Smooth muscle cell (in vitro differentiated cells): ENCODE results near the gene C2. TPM values are rescaled to one million over a fixed set of nuclear protein-coding genes. Genes with fewer than 3 reads are reported as not detected.

Experiments used
- DNase-seq: peaks from one replicate; lab custom pipeline; 2025; ENCODE audit not compliant: unreplicated experiment; lab: John Stamatoyannopoulos, UW
- H2AFZ ChIP-seq: fragments of 200-600 bp; sonication (generic); 2 replicates; pipeline ENCODE4 v1.6.0; 2016; ENCODE audit warnings: antibody characterized with exemption, low read depth, mild to moderate bottlenecking
- H3F3A ChIP-seq: fragments of 200-600 bp; sonication (generic); 2 replicates; pipeline ENCODE4 v1.6.0; 2017; ENCODE audit warnings: antibody characterized with exemption, low read depth
- H3K27ac ChIP-seq: fragments of 200-600 bp; sonication (generic); 2 replicates; pipeline ENCODE4 v1.5.1; 2016; ENCODE audit warnings: low read depth, mild to moderate bottlenecking
- H3K27me3 ChIP-seq: fragments of 200-600 bp; sonication (generic); 2 replicates; pipeline ENCODE4 v1.6.1; 2016; ENCODE audit warnings: low read depth, mild to moderate bottlenecking
- H3K36me3 ChIP-seq: fragments of 200-600 bp; sonication (generic); 2 replicates; pipeline ENCODE4 v1.5.1; 2016; ENCODE audit warnings: low read depth
- H3K4me1 ChIP-seq: fragments of 200-600 bp; sonication (generic); 2 replicates; pipeline ENCODE4 v1.5.1; 2016; ENCODE audit warnings: low read depth
- H3K4me2 ChIP-seq: fragments of 200-600 bp; sonication (generic); 2 replicates; pipeline ENCODE4 v1.6.0; 2016; ENCODE audit warnings: mild to moderate bottlenecking
- H3K4me3 ChIP-seq: fragments of 200-600 bp; sonication (generic); 2 replicates; pipeline ENCODE4 v1.5.1; 2016; ENCODE audit warnings: mild to moderate bottlenecking
- H3K79me2 ChIP-seq: fragments of 200-600 bp; sonication (generic); 2 replicates; pipeline ENCODE4 v1.6.0; 2016; ENCODE audit warnings: low read depth, mild to moderate bottlenecking
- H3K9ac ChIP-seq: fragments of 200-600 bp; sonication (generic); 2 replicates; pipeline ENCODE4 v1.6.0; 2016; ENCODE audit warnings: low read depth
- H3K9me3 ChIP-seq: fragments of 200-600 bp; sonication (generic); replicated peaks from 2 replicates; pipeline ENCODE4 v1.5.1; 2016; ENCODE audit warnings: low read depth
- H4K20me1 ChIP-seq: fragments of 200-600 bp; sonication (generic); 2 replicates; pipeline ENCODE4 v1.6.0; 2016; ENCODE audit warnings: low read depth
- CTCF ChIP-seq: fragments of 200-600 bp; sonication (generic); IDR thresholded peaks from 2 replicates; pipeline ENCODE4 v1.5.1; 2017; ENCODE audit warnings: borderline replicate concordance, mild to moderate bottlenecking, antibody characterized with exemption; ENCODE audit not compliant: insufficient read depth, poor library complexity, severe bottlenecking
- WGBS: methylation state at CpG from one replicate; pipeline ENCODE4 v1.1.7; 2016; ENCODE audit warnings: low lambda C conversion rate; 5-methylcytosine and 5-hydroxymethylcytosine counted together
- polyA plus RNA-seq: library from polyadenylated mRNA; unstranded; fragments of >200 nt; fragmentation: Nextera tagmentation; extraction: Ambion mirVana; gene quantifications from 2 replicates; pipeline ENCODE4 v1.2.1, GENCODE V29; 2016
- total RNA-seq: library from RNA; depleted of rRNA; stranded (reverse); fragments of >200 nt; gene quantifications from 2 replicates; pipeline ENCODE4 v1.2.3, GENCODE V29; 2014

Gene C2
- total and polyA plus RNA-seq, 2 experiments from 2014 or later, result 0.37 TPM; not detected in 1

GRCh38 chr6:31879901-31880300 is 47.6 kb upstream of the C2 start:
- no peak for DNase-seq
- no peak for TF ChIP-seq CTCF
- no peak overlapping the region for H3K4me3 ChIP-seq
- H3K4me2 ChIP-seq, result no peak overlapping the region
- H3K36me3 ChIP-seq, result no peaks in the 10 kb centered on the region
- 91% methylated on average over 10 of the region's 10 CpGs for WGBS
- H3K27ac ChIP-seq, result no peak overlapping the region
- no peaks in the 10 kb centered on the region for H3K27me3 ChIP-seq
- no peak overlapping the region for H3K9ac ChIP-seq
- H3K9me3 ChIP-seq, result no peaks in the 10 kb centered on the region
- H4K20me1 ChIP-seq, result no peaks in the 10 kb centered on the region
- H3K79me2 ChIP-seq, result no peaks in the 10 kb centered on the region
- no peaks in the 10 kb centered on the region for H3F3A ChIP-seq
- H2AFZ ChIP-seq, result no peak overlapping the region
- no peaks in the 10 kb centered on the region for H3K4me1 ChIP-seq

DNA sequence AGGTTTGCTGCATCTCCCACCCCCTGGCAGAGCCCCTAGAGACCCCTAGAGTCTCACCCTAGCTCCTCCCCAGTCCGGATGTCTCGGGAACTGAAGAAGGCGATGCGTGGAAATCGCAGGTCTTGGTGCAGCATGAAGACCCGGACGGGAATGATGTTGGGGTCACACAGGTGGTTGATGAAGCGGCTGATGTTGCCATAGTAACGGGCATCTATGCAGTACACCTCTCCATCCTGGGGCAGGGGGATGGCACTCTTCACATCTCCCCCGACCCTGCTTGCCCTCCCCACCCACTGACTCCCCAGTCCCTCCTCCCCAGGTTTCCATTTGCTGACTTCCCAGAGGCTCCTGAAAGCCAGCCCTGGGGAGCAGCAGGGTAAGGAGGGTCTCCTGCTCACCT is 46.9 kb upstream of the C2 start:
- H3K36me3 ChIP-seq, result no peaks in the 10 kb centered on the region
- WGBS, result 94% methylated on average over 10 of the region's 10 CpGs

DNA sequence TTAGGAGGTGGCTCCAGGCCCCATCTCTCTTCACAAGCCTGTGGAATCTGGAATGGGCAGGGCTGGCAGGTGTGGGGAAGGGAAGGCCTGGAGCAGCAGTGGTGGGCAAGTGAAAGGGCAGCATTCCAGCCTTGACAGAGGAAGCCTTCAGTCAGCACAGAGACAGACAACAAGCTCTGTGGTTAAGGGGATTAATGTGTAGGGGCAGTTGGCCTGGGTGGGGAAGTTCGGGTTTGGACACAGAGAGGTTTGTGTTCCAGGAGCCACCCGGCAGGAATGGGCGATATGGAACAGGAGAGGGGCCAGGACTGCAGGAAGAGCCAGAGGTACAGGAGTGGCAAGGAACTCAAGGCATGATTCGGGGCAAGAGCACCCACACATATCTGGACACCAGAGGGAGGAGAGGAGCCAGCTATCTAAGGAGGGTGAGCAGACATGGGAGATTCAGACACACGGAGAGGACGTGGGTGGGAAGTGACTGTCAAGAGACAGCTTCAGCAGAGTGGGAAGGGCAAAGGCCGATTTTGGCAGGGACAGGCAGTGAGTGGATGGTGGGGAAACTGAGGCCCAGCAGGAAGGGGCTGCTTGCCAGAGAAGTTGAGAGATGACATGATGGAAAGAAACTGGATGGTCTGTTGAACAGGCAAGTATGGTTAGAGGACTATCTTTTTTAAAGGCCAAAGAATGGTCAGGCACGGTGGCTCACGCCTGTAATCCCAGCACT is 46.2 kb upstream of the C2 start:
- H3K4me3 ChIP-seq, result no peak overlapping the region
- no peak overlapping the region for H3K9ac ChIP-seq
- 87% methylated on average over 9 of the region's 9 CpGs for WGBS
- H3K79me2 ChIP-seq, result no peaks in the 10 kb centered on the region
- H3K27ac ChIP-seq, result no peak overlapping the region
- no peaks in the 10 kb centered on the region for H4K20me1 ChIP-seq
- H2AFZ ChIP-seq, result no peak overlapping the region
- no peaks in the 10 kb centered on the region for H3K4me1 ChIP-seq
- H3K9me3 ChIP-seq, result no peaks in the 10 kb centered on the region
- DNase-seq, result no peak
- H3K27me3 ChIP-seq, result no peaks in the 10 kb centered on the region
- no peaks in the 10 kb centered on the region for H3F3A ChIP-seq
- H3K4me2 ChIP-seq, result no peak overlapping the region
- no peaks in the 10 kb centered on the region for H3K36me3 ChIP-seq
- no peak for TF ChIP-seq CTCF

More for the DNA sequence above, 46.9 kb upstream of the C2 start:
- no peak for DNase-seq
- Histone ChIP-seq H2AFZ (no peak overlapping the region), H3K4me3 (no peak overlapping the region), H4K20me1 (no peaks in the 10 kb centered on the region), H3F3A (no peaks in the 10 kb centered on the region), H3K27ac (no peak overlapping the region), H3K9ac (no peak overlapping the region), H3K4me2 (no peak overlapping the region), H3K9me3 (no peaks in the 10 kb centered on the region), H3K4me1 (no peaks in the 10 kb centered on the region), H3K79me2 (no peaks in the 10 kb centered on the region), H3K27me3 (no peaks in the 10 kb centered on the region)
- TF ChIP-seq CTCF, result no peak

GRCh38 chr6:31882344-31882743 is 45.2 kb upstream of the C2 start:
- H3K4me2 ChIP-seq, result no peak overlapping the region
- no peak for TF ChIP-seq CTCF
- H3K79me2 ChIP-seq, result no peaks in the 10 kb centered on the region
- no peaks in the 10 kb centered on the region for H3F3A ChIP-seq
- no peaks in the 10 kb centered on the region for H3K27me3 ChIP-seq
- no peak overlapping the region for H2AFZ ChIP-seq
- H3K4me3 ChIP-seq, result no peak overlapping the region
- H4K20me1 ChIP-seq, result no peaks in the 10 kb centered on the region
- H3K9me3 ChIP-seq, result no peaks in the 10 kb centered on the region
- 97% methylated on average over 6 of the region's 6 CpGs for WGBS
- no peaks in the 10 kb centered on the region for H3K36me3 ChIP-seq
- DNase-seq, result no peak
- no peak overlapping the region for H3K27ac ChIP-seq
- H3K4me1 ChIP-seq, result no peaks in the 10 kb centered on the region
- H3K9ac ChIP-seq, result no peak overlapping the region
